ENCODE data around the gene ELAC2.

Gene ELAC2

GRCh38 chr17:13017655-13018459, at the start of gene ELAC2:
TSS of gene ELAC2 (minus strand) at chr17:13018027. CDS start at chr17:13017947, 80 bp downstream.
- peak within 1 kb of the TSS; percentile 92 for H3K27ac Mint-ChIP-seq
- peaks cover 7% of the 10 kb centered on the region for H3K4me1 Mint-ChIP-seq (ENCODE audit: low read depth)
- no peaks in the 10 kb centered on the region for H3K9me3 Mint-ChIP-seq
- intact Hi-C loops (cut with micrococcal nuclease) = no loop called here
- peaks cover 55% of the 10 kb centered on the region for H3K36me3 Mint-ChIP-seq (ENCODE audit: low read depth)
- H3K27me3 Mint-ChIP-seq = no peaks in the 10 kb centered on the region
- H3K4me3 Mint-ChIP-seq = peak within 1 kb of the TSS; percentile 91

GRCh38 chr17:13065032-13065431, 47.2 kb upstream of the ELAC2 start:
- H3K27ac Mint-ChIP-seq = no peak overlapping the region
- peaks cover 16% of the 10 kb centered on the region for H3K9me3 Mint-ChIP-seq
- H3K36me3 Mint-ChIP-seq (ENCODE audit: low read depth) = no peaks in the 10 kb centered on the region
- intact Hi-C loops (cut with micrococcal nuclease) = no loop called here
- no peak overlapping the region for H3K4me3 Mint-ChIP-seq
- no peaks in the 10 kb centered on the region for H3K27me3 Mint-ChIP-seq
- no peaks in the 10 kb centered on the region for H3K4me1 Mint-ChIP-seq (ENCODE audit: low read depth)

GRCh38 chr17:13055131-13055530, 37.3 kb upstream of the ELAC2 start:
- H3K27me3 Mint-ChIP-seq = no peaks in the 10 kb centered on the region
- no peaks in the 10 kb centered on the region for H3K36me3 Mint-ChIP-seq (ENCODE audit: low read depth)
- no peak overlapping the region for H3K27ac Mint-ChIP-seq
- no peak overlapping the region for H3K4me3 Mint-ChIP-seq
- intact Hi-C loops (cut with micrococcal nuclease) = no loop called here
- H3K4me1 Mint-ChIP-seq (ENCODE audit: low read depth) = no peaks in the 10 kb centered on the region
- H3K9me3 Mint-ChIP-seq = peaks cover 25% of the 10 kb centered on the region

- peaks cover 25% of the 10 kb centered on the region for H3K9me3 Mint-ChIP-seq
- H3K27ac Mint-ChIP-seq = no peak overlapping the region
- H3K36me3 Mint-ChIP-seq (ENCODE audit: low read depth) = no peaks in the 10 kb centered on the region
- intact Hi-C loops (cut with micrococcal nuclease) = no loop called here
- H3K4me3 Mint-ChIP-seq = no peak overlapping the region
- H3K4me1 Mint-ChIP-seq (ENCODE audit: low read depth) = no peaks in the 10 kb centered on the region
- H3K27me3 Mint-ChIP-seq = no peaks in the 10 kb centered on the region
Measured at GRCh38 chr17:13054666-13055065, 36.8 kb upstream of the ELAC2 start.

GRCh38 chr17:13051915-13052314, 34.1 kb upstream of the ELAC2 start:
- intact Hi-C loops (cut with micrococcal nuclease) = no loop called here
- Mint-ChIP-seq H3K36me3 (ENCODE audit: low read depth) (no peaks in the 10 kb centered on the region), H3K4me3 (no peak overlapping the region), H3K4me1 (ENCODE audit: low read depth) (no peaks in the 10 kb centered on the region), H3K27me3 (no peaks in the 10 kb centered on the region), H3K9me3 (peaks cover 2% of the 10 kb centered on the region), H3K27ac (no peak overlapping the region)

GRCh38 chr17:13047011-13047606, 29.3 kb upstream of the ELAC2 start:
- no peak overlapping the region for H3K4me3 Mint-ChIP-seq
- H3K9me3 Mint-ChIP-seq = no peaks in the 10 kb centered on the region
- no peaks in the 10 kb centered on the region for H3K4me1 Mint-ChIP-seq (ENCODE audit: low read depth)
- no peak overlapping the region for H3K27ac Mint-ChIP-seq
- intact Hi-C loops (cut with micrococcal nuclease) = no loop called here
- H3K27me3 Mint-ChIP-seq = no peaks in the 10 kb centered on the region
- no peaks in the 10 kb centered on the region for H3K36me3 Mint-ChIP-seq (ENCODE audit: low read depth)

- no peaks in the 10 kb centered on the region for H3K9me3 Mint-ChIP-seq
- H3K36me3 Mint-ChIP-seq (ENCODE audit: low read depth) = no peaks in the 10 kb centered on the region
- no peak overlapping the region for H3K27ac Mint-ChIP-seq
- H3K4me1 Mint-ChIP-seq (ENCODE audit: low read depth) = no peaks in the 10 kb centered on the region
- intact Hi-C loops (cut with micrococcal nuclease) = no loop called here
- H3K4me3 Mint-ChIP-seq = no peak overlapping the region
- no peaks in the 10 kb centered on the region for H3K27me3 Mint-ChIP-seq
Measured at GRCh38 chr17:13046361-13046760, 28.5 kb upstream of the ELAC2 start.

- Mint-ChIP-seq H3K4me3 (no peak overlapping the region), H3K4me1 (ENCODE audit: low read depth) (no peaks in the 10 kb centered on the region), H3K9me3 (no peaks in the 10 kb centered on the region), H3K36me3 (ENCODE audit: low read depth) (no peaks in the 10 kb centered on the region), H3K27me3 (no peaks in the 10 kb centered on the region), H3K27ac (no peak overlapping the region)
- intact Hi-C loops (cut with micrococcal nuclease) = no loop called here
Measured at GRCh38 chr17:13044572-13045065, 26.8 kb upstream of the ELAC2 start.

GRCh38 chr17:13038931-13039665, 21.3 kb upstream of the ELAC2 start:
- Mint-ChIP-seq H3K36me3 (ENCODE audit: low read depth) (no peaks in the 10 kb centered on the region), H3K27ac (no peak overlapping the region), H3K4me1 (ENCODE audit: low read depth) (no peaks in the 10 kb centered on the region), H3K9me3 (peaks cover 22% of the 10 kb centered on the region), H3K27me3 (peaks cover 2% of the 10 kb centered on the region), H3K4me3 (no peak overlapping the region)
- intact Hi-C loops (cut with micrococcal nuclease) = no loop called here

GRCh38 chr17:13036751-13037150, 18.9 kb upstream of the ELAC2 start:
- intact Hi-C loops (cut with micrococcal nuclease) = no loop called here
- H3K4me1 Mint-ChIP-seq (ENCODE audit: low read depth) = no peaks in the 10 kb centered on the region
- H3K36me3 Mint-ChIP-seq (ENCODE audit: low read depth) = no peaks in the 10 kb centered on the region
- no peak overlapping the region for H3K4me3 Mint-ChIP-seq
- H3K9me3 Mint-ChIP-seq = peaks cover 22% of the 10 kb centered on the region
- no peak overlapping the region for H3K27ac Mint-ChIP-seq
- H3K27me3 Mint-ChIP-seq = peaks cover 2% of the 10 kb centered on the region

- Mint-ChIP-seq H3K27me3 (peaks cover 2% of the 10 kb centered on the region), H3K27ac (no peak overlapping the region)
Measured at GRCh38 chr17:13035420-13035819, 17.6 kb upstream of the ELAC2 start.

GRCh38 chr17:13031718-13032350, 14.0 kb upstream of the ELAC2 start:
- H3K27ac Mint-ChIP-seq = no peak overlapping the region

More at GRCh38 chr17:13035420-13035819, 17.6 kb upstream of the ELAC2 start:
- intact Hi-C loops (cut with micrococcal nuclease) = no loop called here
- no peaks in the 10 kb centered on the region for H3K36me3 Mint-ChIP-seq (ENCODE audit: low read depth)
- H3K4me1 Mint-ChIP-seq (ENCODE audit: low read depth) = no peaks in the 10 kb centered on the region
- no peak overlapping the region for H3K4me3 Mint-ChIP-seq
- H3K9me3 Mint-ChIP-seq = peaks cover 22% of the 10 kb centered on the region

GRCh38 chr17:13030459-13031300, 12.9 kb upstream of the ELAC2 start:
- peaks cover 2% of the 10 kb centered on the region for H3K27me3 Mint-ChIP-seq
- intact Hi-C loops (cut with micrococcal nuclease) = no loop called here
- H3K4me3 Mint-ChIP-seq = no peak overlapping the region
- H3K27ac Mint-ChIP-seq = no peak overlapping the region
- H3K4me1 Mint-ChIP-seq (ENCODE audit: low read depth) = peaks cover 4% of the 10 kb centered on the region
- H3K9me3 Mint-ChIP-seq = peaks cover 14% of the 10 kb centered on the region
- H3K36me3 Mint-ChIP-seq (ENCODE audit: low read depth) = no peaks in the 10 kb centered on the region

More at GRCh38 chr17:13031718-13032350, 14.0 kb upstream of the ELAC2 start:
- Mint-ChIP-seq H3K36me3 (ENCODE audit: low read depth) (no peaks in the 10 kb centered on the region), H3K9me3 (peaks cover 22% of the 10 kb centered on the region), H3K4me1 (ENCODE audit: low read depth) (no peaks in the 10 kb centered on the region), H3K27me3 (peaks cover 2% of the 10 kb centered on the region), H3K4me3 (no peak overlapping the region)
- intact Hi-C loops (cut with micrococcal nuclease) = no loop called here
